Duodenal mucosa (tissue), 2 donors: ENCODE results near the gene PPP1CA.

Experiments used
- H3K27ac ChIP-seq: one replicate; pipeline ENCODE4 v1.7.0; 2013; ENCODE audit warnings: low read depth, low read length
- H3K27me3 ChIP-seq, 2 donors: one replicate each; pipeline ENCODE4 v1.7.0; 2013; ENCODE audit warnings: low read length in 2 of 2, control low read depth in 1 of 2; ENCODE audit not compliant: insufficient read depth in 2 of 2, control insufficient read depth in 1 of 2
- H3K36me3 ChIP-seq, 2 donors: one replicate each; pipeline ENCODE4 v1.7.0; 2013; ENCODE audit warnings: low read length in 2 of 2, control low read depth in 1 of 2; ENCODE audit not compliant: insufficient read depth in 2 of 2, control insufficient read depth in 1 of 2
- H3K4me1 ChIP-seq, 2 donors: one replicate each; pipeline ENCODE4 v1.7.0; 2013; ENCODE audit warnings: low read length in 2 of 2, control low read depth in 1 of 2; ENCODE audit not compliant: insufficient read depth in 2 of 2, control insufficient read depth in 1 of 2
- H3K4me3 ChIP-seq, 2 donors: one replicate each; pipeline ENCODE4 v1.7.0; 2013; ENCODE audit warnings: low read length in 2 of 2, low read depth in 1 of 2
- H3K9ac ChIP-seq, 2 donors: one replicate each; pipeline ENCODE4 v1.7.0; 2013; ENCODE audit warnings: low read length in 2 of 2, low read depth in 1 of 2
- H3K9me3 ChIP-seq, 2 donors: one replicate each; pipeline ENCODE4 v1.7.0; 2013; ENCODE audit warnings: low read length in 2 of 2, control low read depth in 1 of 2; ENCODE audit not compliant: control insufficient read depth in 1 of 2

PPP1CA gene

DNA sequence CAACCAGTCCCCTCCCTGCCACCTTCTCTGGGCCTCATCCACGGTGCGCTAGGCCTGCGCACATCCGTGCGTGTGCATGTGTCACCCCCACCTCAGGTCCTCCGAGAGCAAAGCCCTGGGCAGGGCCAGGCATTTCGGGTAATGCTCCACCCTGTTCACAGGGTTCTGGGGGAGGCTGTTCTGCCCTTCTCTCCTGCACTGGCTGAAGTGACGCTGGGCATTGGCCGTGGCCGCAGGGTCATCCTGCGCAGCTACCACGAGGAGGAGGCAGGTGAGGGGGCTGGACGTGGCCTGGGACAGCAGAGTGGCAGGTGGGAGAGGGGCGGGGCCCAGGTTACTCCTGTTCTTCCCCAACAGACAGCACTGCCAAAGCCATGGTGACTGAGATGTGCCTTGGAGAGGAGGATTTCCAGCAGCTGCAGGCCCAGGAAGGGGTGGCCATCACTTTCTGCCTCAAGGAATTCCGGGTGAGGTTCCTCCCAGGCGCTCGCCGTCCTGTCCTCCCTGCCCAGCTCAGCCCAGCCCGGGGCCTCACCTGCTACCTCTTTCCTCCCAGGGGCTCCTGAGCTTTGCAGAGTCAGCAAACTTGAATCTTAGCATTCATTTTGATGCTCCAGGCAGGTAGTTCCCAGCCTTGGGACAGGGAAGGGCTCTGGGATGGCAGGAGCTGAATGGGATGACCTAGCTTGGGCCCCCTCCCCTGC, 6.0 kb downstream of the PPP1CA start:
- Histone ChIP-seq H3K9ac (no peak overlapping the region), H3K27ac (no peak overlapping the region), H3K9me3 (no peaks in the 10 kb centered on the region), H3K36me3 (peaks cover 25 to 55% of the 10 kb centered on the region in 2 donors), H3K27me3 (no peaks in the 10 kb centered on the region), H3K4me1 (peaks cover 20 to 30% of the 10 kb centered on the region in 2 donors), H3K4me3 (no peak overlapping the region)

DNA sequence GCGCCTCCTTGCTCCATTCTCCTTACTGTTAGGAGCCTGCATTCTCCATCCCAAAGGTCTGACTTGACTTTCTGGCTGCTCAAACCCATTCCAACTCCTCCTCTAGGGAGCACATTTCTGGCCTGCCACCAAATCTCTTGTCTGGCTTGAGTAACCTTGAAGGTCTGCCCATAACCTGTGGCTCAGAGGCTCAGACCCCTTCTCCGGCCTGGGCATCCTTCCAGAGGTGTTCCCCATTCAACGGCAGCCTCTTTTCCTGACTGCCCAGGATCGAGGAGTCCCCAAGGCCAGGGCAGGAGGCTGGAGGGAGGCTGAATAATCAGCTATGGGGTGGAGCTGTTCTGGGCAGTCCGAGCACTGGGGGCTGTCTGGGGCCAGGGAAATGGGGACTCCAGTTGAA, 7.7 kb downstream of the PPP1CA start:
- no peak overlapping the region for H3K9ac ChIP-seq
- H3K9me3 ChIP-seq: no peaks in the 10 kb centered on the region
- peaks cover 18 to 49% of the 10 kb centered on the region in 2 donors for H3K36me3 ChIP-seq
- no peaks in the 10 kb centered on the region for H3K27me3 ChIP-seq
- H3K4me1 ChIP-seq: peaks cover 7 to 18% of the 10 kb centered on the region in 2 donors
- no peak overlapping the region for H3K27ac ChIP-seq
- H3K4me3 ChIP-seq: no peak overlapping the region

DNA sequence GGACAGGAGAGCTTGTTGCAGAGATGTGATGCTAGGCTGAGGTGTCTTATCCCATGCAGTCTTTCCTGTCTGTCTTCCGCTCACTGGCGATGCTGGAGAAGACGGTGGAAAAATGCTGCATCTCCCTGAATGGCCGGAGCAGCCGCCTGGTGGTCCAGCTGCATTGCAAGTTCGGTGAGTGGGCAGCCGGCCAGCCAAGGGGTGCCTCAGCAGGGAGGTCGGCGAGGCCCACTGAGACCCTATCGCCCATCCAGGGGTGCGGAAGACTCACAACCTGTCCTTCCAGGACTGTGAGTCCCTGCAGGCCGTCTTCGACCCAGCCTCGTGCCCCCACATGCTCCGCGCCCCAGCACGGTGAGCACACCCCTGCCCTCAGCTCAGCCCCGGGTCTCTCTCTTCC, 8.2 kb downstream of the PPP1CA start:
- H3K4me3 ChIP-seq: no peak overlapping the region
- peaks cover 13 to 44% of the 10 kb centered on the region in 2 donors for H3K36me3 ChIP-seq
- no peak overlapping the region for H3K9ac ChIP-seq
- no peaks in the 10 kb centered on the region for H3K9me3 ChIP-seq
- no peak overlapping the region for H3K27ac ChIP-seq
- H3K27me3 ChIP-seq: no peaks in the 10 kb centered on the region
- H3K4me1 ChIP-seq: peaks cover 7 to 15% of the 10 kb centered on the region in 2 donors

DNA sequence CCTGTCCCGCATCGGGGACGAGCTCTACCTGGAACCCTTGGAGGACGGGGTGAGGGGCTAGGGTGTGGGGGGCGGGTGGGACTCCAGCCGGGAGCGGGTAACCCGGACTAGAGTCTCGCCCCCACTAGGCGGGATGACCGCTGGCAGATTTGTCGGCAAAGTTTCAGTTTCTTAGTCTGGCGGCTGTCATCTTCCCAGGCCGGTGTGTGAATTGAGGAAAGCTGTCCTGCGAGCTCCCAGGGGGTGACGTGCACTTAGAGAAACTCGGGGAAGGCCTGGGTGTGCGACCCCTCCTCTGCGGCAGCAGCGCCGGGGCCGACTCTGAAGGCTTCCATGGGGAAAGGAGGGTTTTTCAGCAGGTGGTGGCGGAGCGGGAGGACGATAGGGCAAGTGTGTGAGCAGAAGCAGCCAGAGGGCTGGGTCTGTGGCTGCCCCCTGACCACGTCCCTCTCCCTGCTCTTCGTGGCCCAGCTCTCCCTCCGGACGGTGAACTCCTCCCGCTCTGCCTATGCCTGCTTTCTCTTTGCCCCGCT, 9.4 kb downstream of the PPP1CA start:
- Histone ChIP-seq H3K27me3 (no peaks in the 10 kb centered on the region), H3K27ac (peak overlapping the region; percentile 62), H3K9ac (peak overlapping the region; percentile 55 to 88), H3K36me3 (peaks cover 3 to 32% of the 10 kb centered on the region in 2 donors), H3K4me1 (peaks cover 7 to 11% of the 10 kb centered on the region in 2 donors), H3K4me3 (peak overlapping the region; percentile 88 to 91), H3K9me3 (no peaks in the 10 kb centered on the region)

DNA sequence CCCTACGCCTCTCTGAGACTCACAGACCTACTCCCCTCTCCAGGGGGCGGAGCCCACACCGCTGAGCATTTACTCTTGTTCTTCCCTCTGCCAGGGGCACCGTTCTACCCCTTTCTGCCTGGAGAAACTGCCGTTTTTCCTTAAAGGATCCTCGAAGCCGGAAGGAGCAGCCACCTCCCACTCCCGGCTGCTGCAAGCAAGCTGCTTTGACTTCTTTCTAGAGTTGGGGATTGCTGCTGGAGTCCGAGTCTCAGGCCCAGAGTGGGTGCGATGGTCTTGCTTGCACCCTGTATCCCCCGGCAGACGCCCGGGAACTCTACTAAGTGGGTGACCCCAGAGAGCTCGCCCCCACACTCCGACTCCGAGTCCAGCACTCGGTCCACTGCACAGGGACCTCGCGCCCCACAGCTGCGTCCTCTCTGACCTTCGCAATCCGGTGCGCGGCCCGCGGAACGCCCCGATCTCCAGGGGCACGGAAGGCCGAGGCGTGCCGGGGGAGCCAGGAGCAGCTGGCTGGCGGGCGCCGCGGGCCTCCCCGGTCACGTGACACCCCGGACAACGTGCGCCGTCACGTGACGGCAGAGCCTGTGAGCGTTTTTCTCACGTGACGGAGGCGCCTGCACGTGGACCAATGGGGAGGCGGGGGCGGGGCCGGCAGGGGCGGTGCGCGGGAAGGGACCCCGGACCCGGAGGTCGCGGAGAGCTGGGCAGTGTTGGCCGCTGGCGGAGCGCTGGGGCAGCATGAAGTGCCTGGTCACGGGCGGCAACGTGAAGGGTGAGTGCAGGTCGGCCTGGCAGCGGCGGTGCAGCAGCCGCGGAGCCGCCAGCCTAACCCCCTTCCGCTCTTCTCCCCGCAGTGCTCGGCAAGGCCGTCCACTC, 10.1 kb downstream of the PPP1CA start, which contains the start of gene RAD9A:
TSS of gene RAD9A (plus strand) at position 683 of the 879 bp plus-strand sequence. CDS start at position 742, 59 bp downstream.
- Histone ChIP-seq H3K27me3 (no peaks in the 10 kb centered on the region), H3K27ac (peak within 1 kb of the TSS; percentile 64), H3K36me3 (peaks cover 0 to 27% of the 10 kb centered on the region in 2 donors), H3K4me3 (peak within 1 kb of the TSS; percentile 88 to 91), H3K9me3 (no peaks in the 10 kb centered on the region), H3K9ac (peak within 1 kb of the TSS; percentile 88 to 91), H3K4me1 (peaks cover 7 to 11% of the 10 kb centered on the region in 2 donors)

DNA sequence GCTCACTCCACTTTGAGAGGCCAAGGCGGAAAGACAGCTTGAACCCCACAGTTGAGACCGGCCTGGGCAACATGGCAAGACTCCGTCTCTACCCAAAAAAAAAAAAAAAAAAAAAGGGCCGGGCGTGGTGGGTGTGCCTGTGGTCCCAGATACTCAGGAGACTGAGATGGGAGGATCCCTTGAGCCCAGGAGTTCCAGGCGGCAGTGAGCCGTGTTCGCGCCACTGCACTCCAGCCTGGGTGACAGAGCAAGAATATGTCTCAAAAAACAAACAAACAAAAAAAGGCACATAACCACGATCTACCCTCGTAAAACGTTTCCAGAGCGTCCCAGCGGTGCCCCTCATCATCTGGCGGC, 10.7 kb downstream of the PPP1CA start:
- Histone ChIP-seq H3K36me3 (peaks cover 0 to 22% of the 10 kb centered on the region in 2 donors), H3K9ac (peak overlapping the region; percentile 88 to 91), H3K9me3 (no peaks in the 10 kb centered on the region), H3K27ac (peak overlapping the region; percentile 64), H3K4me3 (peak overlapping the region; percentile 88 to 91), H3K27me3 (no peaks in the 10 kb centered on the region), H3K4me1 (peaks cover 7 to 11% of the 10 kb centered on the region in 2 donors)

DNA sequence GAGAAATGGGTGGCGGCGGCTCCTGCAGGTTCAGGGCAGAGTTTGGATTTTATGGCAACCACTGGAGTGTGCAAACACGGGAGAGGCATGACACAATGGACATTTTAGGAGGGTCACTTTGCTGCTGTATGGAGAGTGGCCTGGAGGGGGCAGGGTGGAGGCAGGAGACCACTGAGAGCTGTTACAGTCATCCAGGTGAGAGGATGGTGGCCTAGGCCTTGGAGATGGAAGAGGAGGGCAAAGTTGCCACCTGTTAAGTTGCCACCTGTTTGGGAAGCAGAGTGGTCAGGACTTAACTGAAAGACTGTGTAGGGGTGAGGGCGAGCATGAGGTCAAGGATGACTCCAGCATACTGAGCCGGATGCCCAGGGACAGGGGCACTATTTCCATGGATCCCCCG, 12.2 kb downstream of the PPP1CA start:
- peaks cover 0 to 12% of the 10 kb centered on the region in 2 donors for H3K36me3 ChIP-seq
- H3K27ac ChIP-seq: no peak overlapping the region
- no peaks in the 10 kb centered on the region for H3K9me3 ChIP-seq
- H3K4me1 ChIP-seq: peaks cover 7 to 11% of the 10 kb centered on the region in 2 donors
- H3K9ac ChIP-seq: no peak overlapping the region
- H3K4me3 ChIP-seq: no peak overlapping the region
- peaks cover 0 to 6% of the 10 kb centered on the region in 2 donors for H3K27me3 ChIP-seq

DNA sequence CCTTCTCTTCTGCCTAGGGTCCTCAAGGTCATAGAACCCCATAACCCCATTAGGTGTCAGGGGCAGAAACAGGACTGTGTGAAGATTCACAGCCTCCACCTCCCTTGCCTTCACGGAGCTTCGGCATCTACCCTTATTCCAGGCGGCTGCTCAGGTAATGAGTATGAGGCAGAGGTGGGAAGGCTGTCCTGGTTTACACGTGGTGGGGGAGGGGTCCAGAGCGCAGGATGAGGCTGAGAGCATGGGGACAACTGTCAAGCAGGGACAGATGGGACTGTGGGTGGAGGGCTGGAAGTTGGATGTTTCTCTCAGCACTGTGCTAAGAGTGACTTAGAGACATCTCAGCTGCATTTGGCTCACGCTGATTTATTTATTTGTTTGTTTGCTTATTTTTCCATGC, 14.1 kb downstream of the PPP1CA start:
- no peak overlapping the region for H3K4me3 ChIP-seq
- no peaks in the 10 kb centered on the region for H3K36me3 ChIP-seq
- H3K27me3 ChIP-seq: peaks cover 0 to 6% of the 10 kb centered on the region in 2 donors
- no peaks in the 10 kb centered on the region for H3K9me3 ChIP-seq
- H3K4me1 ChIP-seq: peaks cover 3 to 9% of the 10 kb centered on the region in 2 donors
- no peak overlapping the region for H3K27ac ChIP-seq
- H3K9ac ChIP-seq: no peak overlapping the region

DNA sequence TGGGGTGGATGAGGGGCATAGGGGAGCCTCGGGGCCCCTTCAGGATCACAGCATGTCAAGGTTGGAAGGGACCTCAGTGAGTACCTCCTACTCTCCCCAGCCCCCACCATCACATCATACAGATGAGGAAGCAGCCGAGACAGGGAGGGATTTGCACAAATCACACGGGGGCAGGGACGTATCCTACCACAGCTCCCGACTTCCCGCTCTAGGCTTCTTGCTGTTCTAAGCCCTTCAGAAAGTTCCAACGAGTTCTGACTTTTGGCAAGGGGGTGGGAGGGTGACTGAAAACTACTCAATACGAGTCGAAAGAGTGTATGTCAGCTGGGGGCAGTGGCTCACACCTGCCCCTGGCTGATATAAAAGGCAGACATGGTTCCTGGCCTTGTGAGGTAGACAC, 14.6 kb downstream of the PPP1CA start:
- Histone ChIP-seq H3K4me3 (no peak overlapping the region), H3K9me3 (no peaks in the 10 kb centered on the region), H3K36me3 (no peaks in the 10 kb centered on the region), H3K9ac (no peak overlapping the region), H3K4me1 (peaks cover 0 to 10% of the 10 kb centered on the region in 2 donors), H3K27me3 (peaks cover 0 to 6% of the 10 kb centered on the region in 2 donors), H3K27ac (no peak overlapping the region)
